Breast epithelium (tissue), 4 donors: ENCODE measurements around the gene FUZ. TPM values are rescaled to one million over a fixed set of nuclear protein-coding genes. Genes with fewer than 3 reads are reported as not detected.

Experiments used
- DNase-seq, 2 donors: peaks; one replicate each; pipeline ENCODE4 v3.0.0-alpha.2; 2019; ENCODE audit warnings: low spot score in 2 of 2
- H3K27ac ChIP-seq, 2 donors: fragments of 200-600 bp; sonication (generic) in 1 of 2; one replicate each; pipeline ENCODE4 v1.5.1; 2016 to 2019; ENCODE audit warnings: mild to moderate bottlenecking in 1 of 2
- H3K27me3 ChIP-seq, 2 donors: fragments of 200-600 bp; sonication (generic) in 1 of 2; one replicate each; pipeline versions ENCODE4 v1.5.1 to v1.6.0; 2017 to 2019; ENCODE audit warnings: control low read depth in 1 of 2, mild to moderate bottlenecking in 1 of 2
- H3K36me3 ChIP-seq: fragments of 200-600 bp; one replicate; pipeline ENCODE4 v1.5.1; 2019
- H3K4me1 ChIP-seq, 2 donors: fragments of 200-600 bp; sonication (generic); one replicate each; pipeline ENCODE4 v1.5.1; 2016 to 2019; ENCODE audit warnings: control low read depth in 1 of 2
- H3K4me3 ChIP-seq, 3 donors: fragments of 200-600 bp; sonication (generic); 1 replicate in 2 of 3; 2 replicates in 1 of 3; pipeline ENCODE4 v1.5.1; 2016 to 2019; ENCODE audit warnings: mild to moderate bottlenecking in 3 of 3, moderate library complexity in 2 of 3
- H3K9me3 ChIP-seq, 2 donors: fragments of 200-600 bp; sonication (generic) in 1 of 2; one replicate each; pipeline ENCODE4 v1.5.1; 2016 to 2019; ENCODE audit warnings: control low read depth in 1 of 2
- CTCF ChIP-seq, 3 donors: fragments of 450-650 bp; IDR thresholded peaks; one replicate each; pipeline ENCODE4 v1.5.1; 2016 to 2017; ENCODE audit warnings: antibody characterized with exemption in 3 of 3, mild to moderate bottlenecking in 3 of 3, moderate library complexity in 3 of 3
- POLR2A ChIP-seq: fragments of 450-650 bp; IDR thresholded peaks from one replicate; pipeline ENCODE4 v1.6.1; 2016; ENCODE audit warnings: antibody characterized with exemption, mild to moderate bottlenecking, moderate library complexity
- POLR2AphosphoS5 ChIP-seq, 3 donors: sonication (generic); formaldehyde crosslinking; IDR thresholded peaks; one replicate each; pipeline ENCODE4 v1.6.1; 2017; ENCODE audit warnings: antibody characterized with exemption in 3 of 3
- intact Hi-C: fragments of 100-400 bp; cut with DNase I; formaldehyde crosslinking; loops from one replicate; pipeline ENCODE4 v1.15.1; 2023; ENCODE audit warnings: low total_unique reads
- total RNA-seq, 3 donors: library from RNA; depleted of rRNA; stranded (reverse); fragments of >200 nt; gene quantifications; one replicate each; pipeline ENCODE4 v1.1.0, GENCODE V29; 2016

FUZ gene
- total RNA-seq, 3 donors from 2014 or later = 13.0 to 27.4 (median 18.7) TPM

DNA sequence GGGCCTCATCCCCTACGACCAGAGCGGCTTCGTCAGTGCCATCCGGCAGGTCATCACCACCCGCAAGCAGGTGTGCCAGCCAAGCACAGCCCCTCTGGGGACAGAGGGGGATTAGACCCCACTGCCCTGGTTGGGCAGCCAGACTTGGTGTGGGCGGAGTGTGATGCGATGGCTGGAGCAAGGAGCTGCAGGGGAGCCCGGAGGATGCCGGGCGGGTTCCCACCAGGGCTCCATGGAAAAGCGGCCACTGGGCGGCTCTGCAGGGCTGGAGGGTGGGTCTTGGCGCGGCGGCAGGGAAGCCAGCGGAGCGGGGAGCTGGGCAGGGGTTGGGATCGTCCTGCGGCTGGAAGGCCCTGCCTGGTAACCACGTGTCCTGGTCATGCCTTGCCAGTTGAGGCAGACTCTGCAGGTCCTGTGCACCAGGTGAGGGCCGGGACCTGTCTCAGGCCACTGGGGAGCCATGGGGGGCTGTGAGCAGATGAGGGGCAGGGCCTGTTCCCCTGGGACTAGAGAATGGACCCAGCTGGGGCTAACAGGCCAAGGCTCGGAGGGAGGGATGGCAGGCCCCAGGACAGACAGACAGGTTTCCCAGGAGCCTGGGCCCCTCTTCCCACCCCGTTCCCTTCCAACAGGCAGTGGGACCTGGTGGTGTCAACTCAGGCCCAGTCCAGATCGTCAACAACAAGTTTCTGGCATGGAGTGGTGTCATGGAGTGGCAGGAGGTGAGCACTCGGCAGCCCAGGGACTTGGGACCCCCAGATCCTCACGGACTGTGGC is 44.2 kb upstream of the FUZ start:
- Histone ChIP-seq H3K36me3 (peaks cover 3% of the 10 kb centered on the region), H3K9me3 (no peaks in the 10 kb centered on the region), H3K27ac (peak overlapping the region in 1 of 2 donors; percentile 7), H3K4me3 (no peak overlapping the region), H3K27me3 (no peaks in the 10 kb centered on the region), H3K4me1 (peaks cover 0 to 6% of the 10 kb centered on the region in 2 donors)
- no peak for DNase-seq
- intact Hi-C loops = no loop called here
- TF ChIP-seq CTCF (IDR thresholded peaks at IDR 0.05) = no peak
- TF ChIP-seq POLR2AphosphoS5 (IDR thresholded peaks at IDR 0.05) = no peak
- no peak for TF ChIP-seq POLR2A

GRCh38 chr19:49856574-49857021 is 43.5 kb upstream of the FUZ start:
- Histone ChIP-seq H3K4me3 (no peak overlapping the region), H3K9me3 (no peaks in the 10 kb centered on the region), H3K36me3 (peaks cover 3% of the 10 kb centered on the region), H3K27me3 (no peaks in the 10 kb centered on the region), H3K27ac (peak overlapping the region in 1 of 2 donors; percentile 50), H3K4me1 (peaks cover 0 to 9% of the 10 kb centered on the region in 2 donors)
- intact Hi-C loops = no loop called here
- TF ChIP-seq POLR2AphosphoS5 (IDR thresholded peaks at IDR 0.05) (no peak), POLR2A (no peak), CTCF (IDR thresholded peaks at IDR 0.05) (no peak)
- no peak for DNase-seq

DNA sequence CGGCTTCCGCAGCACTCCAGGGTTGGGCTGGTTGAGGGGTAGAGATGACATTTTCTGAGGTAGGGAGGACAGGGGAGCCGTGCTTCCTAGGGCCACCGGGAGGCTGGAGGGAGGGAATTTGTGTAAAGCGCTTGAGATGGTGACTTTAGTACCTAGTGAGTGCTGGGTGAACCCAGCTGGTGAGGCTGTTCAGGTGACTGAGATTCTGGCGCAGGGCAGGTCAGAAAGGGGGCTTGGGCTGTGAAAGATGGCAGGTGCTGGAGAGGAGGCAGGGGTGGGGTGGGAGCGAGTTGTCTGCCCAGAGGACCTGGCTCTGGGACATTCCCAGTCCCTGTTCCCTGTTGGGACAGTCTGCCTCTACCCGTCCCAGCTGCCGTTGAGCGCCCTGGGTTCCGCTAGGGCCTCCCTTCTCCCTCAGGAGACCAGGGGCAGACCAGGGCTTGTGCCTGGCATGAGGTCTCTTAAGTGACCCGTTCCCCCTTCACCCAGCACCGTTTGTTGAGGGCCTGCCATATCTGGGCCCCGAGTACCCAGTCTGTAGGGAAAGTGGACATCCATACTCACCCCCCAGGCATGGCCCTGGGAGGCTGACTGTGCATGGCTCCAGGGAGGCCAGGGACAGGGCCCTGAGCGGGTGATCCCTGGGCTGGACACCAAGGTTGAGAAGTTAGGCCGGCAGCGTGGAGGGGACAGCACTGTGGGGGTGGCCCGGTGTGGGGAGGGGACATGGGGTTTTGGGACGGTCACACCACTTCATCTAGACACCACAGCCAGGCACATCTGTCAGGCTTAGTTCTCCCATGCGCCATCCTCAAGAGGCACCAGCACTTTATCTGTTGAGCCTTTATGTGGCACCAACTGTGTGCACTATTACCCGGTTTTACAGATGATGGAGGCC is 42.8 kb upstream of the FUZ start:
- H3K4me3 ChIP-seq = no peak overlapping the region
- peaks cover 0 to 9% of the 10 kb centered on the region in 2 donors for H3K4me1 ChIP-seq
- no peaks in the 10 kb centered on the region for H3K27me3 ChIP-seq
- no peaks in the 10 kb centered on the region for H3K9me3 ChIP-seq
- H3K36me3 ChIP-seq = peaks cover 3% of the 10 kb centered on the region
- peak overlapping the region; percentile 15 to 50 for H3K27ac ChIP-seq
- no peak for DNase-seq
- intact Hi-C loops = no loop called here
- no peak for TF ChIP-seq POLR2A
- TF ChIP-seq CTCF (IDR thresholded peaks at IDR 0.05) = no peak
- TF ChIP-seq POLR2AphosphoS5 (IDR thresholded peaks at IDR 0.05) = no peak

DNA sequence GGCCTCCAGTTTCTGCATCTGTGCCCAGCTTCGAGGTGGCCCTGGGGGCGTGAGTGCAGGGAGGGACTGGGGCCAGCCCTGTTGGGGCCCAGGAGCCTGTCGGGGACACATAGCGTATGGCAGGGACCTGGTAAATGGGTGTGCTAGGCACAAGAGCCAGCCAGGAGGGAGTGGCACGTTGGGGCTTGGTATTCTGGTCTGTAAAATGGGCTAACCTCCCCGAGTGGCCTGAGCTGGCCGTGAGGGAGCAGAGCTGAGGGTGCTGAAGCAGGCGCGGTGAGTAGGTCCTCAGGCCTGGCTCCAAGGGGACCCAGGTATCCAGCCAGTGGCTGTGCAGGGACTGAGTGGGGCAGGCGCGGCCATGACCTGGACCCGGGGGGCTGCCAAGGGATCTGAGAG is 42.2 kb upstream of the FUZ start:
- H3K27me3 ChIP-seq = no peaks in the 10 kb centered on the region
- H3K36me3 ChIP-seq = peaks cover 3% of the 10 kb centered on the region
- H3K4me1 ChIP-seq = peaks cover 0 to 9% of the 10 kb centered on the region in 2 donors
- H3K9me3 ChIP-seq = no peaks in the 10 kb centered on the region
- no peak for TF ChIP-seq CTCF (IDR thresholded peaks at IDR 0.05)
- no peak for TF ChIP-seq POLR2A
- TF ChIP-seq POLR2AphosphoS5 (IDR thresholded peaks at IDR 0.05) = no peak
- H3K27ac ChIP-seq = peak overlapping the region; percentile 15 to 50
- H3K4me3 ChIP-seq = no peak overlapping the region
- intact Hi-C loops = no loop called here
- DNase-seq = no peak
